B cell (primary cell): ENCODE data around the gene SLC15A3. TPM values are rescaled to one million over a fixed set of nuclear protein-coding genes. Genes with fewer than 3 reads are reported as not detected.
A peak's percentile ranks its signal among the peaks of the same experiment; 100 is the strongest.

Source experiments
- ATAC-seq: fragments of 200-7000 bp; cut with Tn5 transposase; one replicate; pipeline ENCODE4 v1.10.0; 2021; ENCODE audit warnings: low read depth, mild to moderate bottlenecking, moderate number of reproducible peaks, moderate library complexity
- CTCF ChIA-PET: fragments of 350-600 bp; sonication (Branson Sonifier 250); formaldehyde crosslinking; loops from one replicate; lab custom pipeline; 2021; ENCODE audit warnings: antibody characterized with exemption, inconsistent platforms; lab: Charles Lee
- POLR2A ChIA-PET: fragments of 350-600 bp; sonication (Branson Sonifier 250); formaldehyde crosslinking; loops from one replicate; lab custom pipeline; 2021; ENCODE audit warnings: antibody characterized with exemption; lab: Charles Lee
- DNase-seq: peaks from one replicate; pipeline ENCODE4 v3.0.0; 2013
- H2AFZ ChIP-seq: 2 replicates; pipeline ENCODE4 v1.6.1; 2012; ENCODE audit warnings: mild to moderate bottlenecking, low read depth, low read length; ENCODE audit not compliant: insufficient read depth, poor library complexity, severe bottlenecking
- H3K27ac ChIP-seq, 2 donors: 1 replicate in 1 of 2; 2 replicates in 1 of 2; pipeline ENCODE4 v1.5.1; 2012 to 2013; ENCODE audit warnings: low read length in 2 of 2, mild to moderate bottlenecking in 2 of 2, moderate library complexity in 1 of 2
- H3K27me3 ChIP-seq, 4 experiments: fragments of 200-600 bp in 1 of 4; sonication (generic) in 1 of 4; replicated peaks in 1 of 4; 1 replicate in 2 of 4; 2 replicates in 2 of 4; pipeline versions ENCODE4 v1.6.1 to v1.7.0; 2013 to 2016; ENCODE audit warnings: low read length in 3 of 4, mild to moderate bottlenecking in 2 of 4, mixed read lengths in 1 of 4, moderate library complexity in 1 of 4; ENCODE audit not compliant: insufficient read depth in 4 of 4, control insufficient read depth in 3 of 4; ENCODE audit errors: control extremely low read depth in 1 of 4
- H3K36me3 ChIP-seq, 2 experiments: replicated peaks in 1 of 2; 1 replicate in 1 of 2; 2 replicates in 1 of 2; pipeline versions ENCODE4 v1.6.1 to v1.7.1; 2013; ENCODE audit warnings: low read length in 1 of 2; ENCODE audit not compliant: insufficient read depth in 2 of 2, control insufficient read depth in 1 of 2; ENCODE audit errors: control extremely low read depth in 1 of 2, extremely low read depth in 1 of 2
- H3K4me1 ChIP-seq, 2 donors: fragments of 200-600 bp in 1 of 2; sonication (generic) in 1 of 2; 1 replicate in 1 of 2; 2 replicates in 1 of 2; pipeline versions ENCODE4 v1.5.1 to v1.6.1; 2013 to 2017; ENCODE audit warnings: low read length in 2 of 2; ENCODE audit not compliant: control insufficient read depth in 2 of 2, insufficient read depth in 2 of 2
- H3K4me2 ChIP-seq: replicated peaks from 2 replicates; pipeline ENCODE3; 2012; ENCODE audit warnings: mild to moderate bottlenecking, low read depth, low read length; ENCODE audit not compliant: poor library complexity, severe bottlenecking
- H3K4me3 ChIP-seq, 5 experiments: fragments of 200-600 bp in 1 of 5; sonication (generic) in 1 of 5; 1 replicate in 3 of 5; 2 replicates in 2 of 5; pipeline versions ENCODE4 v1.5.1 to v1.7.0; 2011 to 2016; ENCODE audit warnings: low read length in 4 of 5, mild to moderate bottlenecking in 4 of 5, low read depth in 2 of 5, control low read depth in 1 of 5, moderate library complexity in 1 of 5; ENCODE audit not compliant: insufficient read depth in 1 of 5; ENCODE audit errors: control extremely low read depth in 1 of 5, extremely low read depth in 1 of 5
- H3K79me2 ChIP-seq: fragments of 200-600 bp; sonication (generic); one replicate; pipeline ENCODE4 v1.6.0; 2016; ENCODE audit warnings: low read length; ENCODE audit not compliant: control insufficient read depth, insufficient read depth
- H3K9ac ChIP-seq: fragments of 200-600 bp; sonication (generic); 2 replicates; pipeline ENCODE4 v1.6.1; 2017; ENCODE audit warnings: mild to moderate bottlenecking, low read length, moderate library complexity
- H3K9me3 ChIP-seq, 3 donors: one replicate each; pipeline versions ENCODE4 v1.6.1 to v1.7.1; 2013; ENCODE audit warnings: low read length in 2 of 3; ENCODE audit not compliant: control insufficient read depth in 2 of 3, insufficient read depth in 1 of 3; ENCODE audit errors: control extremely low read depth in 1 of 3
- H4K20me1 ChIP-seq: 2 replicates; pipeline ENCODE4 v1.6.0; 2012; ENCODE audit warnings: mild to moderate bottlenecking, low read length; ENCODE audit not compliant: insufficient read depth, control insufficient read depth, poor library complexity, severe bottlenecking
- H3K27ac Mint-ChIP-seq: one replicate; pipeline ENCODE4 v1.8.0; 2021; ENCODE audit warnings: mixed read lengths
- H3K27me3 Mint-ChIP-seq: one replicate; pipeline ENCODE4 v1.8.0; 2021; ENCODE audit warnings: mixed read lengths
- H3K4me1 Mint-ChIP-seq: one replicate; pipeline ENCODE4 v1.8.0; 2021; ENCODE audit warnings: mixed read lengths
- H3K4me3 Mint-ChIP-seq: one replicate; pipeline ENCODE4 v1.8.0; 2021; ENCODE audit warnings: mixed read lengths
- H3K9me3 Mint-ChIP-seq: one replicate; pipeline ENCODE4 v1.8.0; 2022; ENCODE audit warnings: mixed read lengths; ENCODE audit not compliant: insufficient read depth
- EZH2 ChIP-seq: IDR thresholded peaks from 2 replicates; pipeline ENCODE4 v1.6.1; 2012; ENCODE audit warnings: borderline replicate concordance, low read depth, mild to moderate bottlenecking, moderate library complexity, low read length; ENCODE audit not compliant: insufficient read depth, poor library complexity, severe bottlenecking
- WGBS: methylation state at CpG from one replicate; pipeline ENCODE4 v1.1.5; 2013; ENCODE audit warnings: missing lambda C conversion rate; ENCODE audit not compliant: insufficient coverage; 5-methylcytosine and 5-hydroxymethylcytosine counted together
- intact Hi-C: fragments of 100-400 bp; cut with micrococcal nuclease; formaldehyde crosslinking; loops from one replicate; pipeline ENCODE4 v1.10.0; 2022
- polyA plus RNA-seq: library from polyadenylated mRNA; depleted of rRNA; stranded (reverse); fragments of >200 nt; gene quantifications from 2 replicates; pipeline ENCODE4 v1.2.3, GENCODE V29; 2012
- total RNA-seq, 2 donors: library from RNA; stranded (reverse); fragments of 120-200 nt in 1 of 2; gene quantifications; 1 replicate in 1 of 2; 2 replicates in 1 of 2; pipeline versions ENCODE4 v1.2.3 to v1.2.4, GENCODE V29; 2013 to 2022
- TF ChIP-seq, protein P1 (sequence below): fragments of 200-600 bp; IDR thresholded peaks from one replicate; pipeline ENCODE4 v1.8.0; 2022; ENCODE audit warnings: antibody characterized with exemption, mild to moderate bottlenecking

Gene SLC15A3
- total and polyA plus RNA-seq, 2 donors (not counting 1 experiment from before 2014, with no cell fraction given) = 61.5 to 91.4 TPM

DNA sequence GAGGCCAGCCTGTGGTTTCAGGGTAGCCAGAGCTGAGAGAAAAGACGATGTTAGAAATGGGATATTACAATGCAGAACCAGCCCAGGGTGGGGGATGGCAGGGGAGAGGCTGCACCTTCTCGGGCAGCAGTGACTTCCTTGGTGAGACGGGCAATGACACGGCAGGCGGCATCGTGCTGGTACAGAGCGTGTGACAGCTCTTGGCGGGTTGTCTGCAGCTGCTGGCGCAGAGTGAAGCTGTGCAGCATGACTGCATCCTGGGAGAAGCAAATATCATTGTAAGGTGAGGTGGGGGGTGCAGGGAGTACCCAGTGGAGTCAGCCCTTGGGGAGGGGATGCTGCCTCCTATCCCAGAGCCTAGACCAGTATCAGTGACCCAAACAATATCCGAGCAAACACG is 49.4 kb downstream of the SLC15A3 start:
- Mint-ChIP-seq H3K4me1 (peaks cover 34% of the 10 kb centered on the region), H3K4me3 (no peak overlapping the region), H3K9me3 (no peaks in the 10 kb centered on the region), H3K27me3 (no peaks in the 10 kb centered on the region), H3K27ac (peak overlapping the region; percentile 46)
- Histone ChIP-seq H3K79me2 (peaks cover 53% of the 10 kb centered on the region), H3K27me3 (no peaks in the 10 kb centered on the region), H3K27ac (no peak overlapping the region), H4K20me1 (peaks cover 52% of the 10 kb centered on the region), H3K4me3 (no peak overlapping the region), H3K9me3 (no peaks in the 10 kb centered on the region), H3K36me3 (peaks cover 3 to 61% of the 10 kb centered on the region in 2 experiments), H3K9ac (no peak overlapping the region), H3K4me1 (peaks cover 23 to 24% of the 10 kb centered on the region in 2 donors), H3K4me2 (no peak overlapping the region), H2AFZ (no peak overlapping the region)
- DNase-seq = no peak
- intact Hi-C loops = no loop called here
- TF ChIP-seq, protein P1, sequence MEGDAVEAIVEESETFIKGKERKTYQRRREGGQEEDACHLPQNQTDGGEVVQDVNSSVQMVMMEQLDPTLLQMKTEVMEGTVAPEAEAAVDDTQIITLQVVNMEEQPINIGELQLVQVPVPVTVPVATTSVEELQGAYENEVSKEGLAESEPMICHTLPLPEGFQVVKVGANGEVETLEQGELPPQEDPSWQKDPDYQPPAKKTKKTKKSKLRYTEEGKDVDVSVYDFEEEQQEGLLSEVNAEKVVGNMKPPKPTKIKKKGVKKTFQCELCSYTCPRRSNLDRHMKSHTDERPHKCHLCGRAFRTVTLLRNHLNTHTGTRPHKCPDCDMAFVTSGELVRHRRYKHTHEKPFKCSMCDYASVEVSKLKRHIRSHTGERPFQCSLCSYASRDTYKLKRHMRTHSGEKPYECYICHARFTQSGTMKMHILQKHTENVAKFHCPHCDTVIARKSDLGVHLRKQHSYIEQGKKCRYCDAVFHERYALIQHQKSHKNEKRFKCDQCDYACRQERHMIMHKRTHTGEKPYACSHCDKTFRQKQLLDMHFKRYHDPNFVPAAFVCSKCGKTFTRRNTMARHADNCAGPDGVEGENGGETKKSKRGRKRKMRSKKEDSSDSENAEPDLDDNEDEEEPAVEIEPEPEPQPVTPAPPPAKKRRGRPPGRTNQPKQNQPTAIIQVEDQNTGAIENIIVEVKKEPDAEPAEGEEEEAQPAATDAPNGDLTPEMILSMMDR = no peak
- TF ChIP-seq EZH2 = no peak
- no peak for ATAC-seq
- WGBS = 95% methylated on average over 11 of the region's 11 CpGs
- CTCF ChIA-PET = interaction anchor here (0.9 to 10.2 kb wide), 5 partner anchors 14 to 72 kb away, joined by 3 to 129 read pairs (median 12); partner anchors contain the start of gene TMEM109
- POLR2A ChIA-PET = no interaction called here

DNA sequence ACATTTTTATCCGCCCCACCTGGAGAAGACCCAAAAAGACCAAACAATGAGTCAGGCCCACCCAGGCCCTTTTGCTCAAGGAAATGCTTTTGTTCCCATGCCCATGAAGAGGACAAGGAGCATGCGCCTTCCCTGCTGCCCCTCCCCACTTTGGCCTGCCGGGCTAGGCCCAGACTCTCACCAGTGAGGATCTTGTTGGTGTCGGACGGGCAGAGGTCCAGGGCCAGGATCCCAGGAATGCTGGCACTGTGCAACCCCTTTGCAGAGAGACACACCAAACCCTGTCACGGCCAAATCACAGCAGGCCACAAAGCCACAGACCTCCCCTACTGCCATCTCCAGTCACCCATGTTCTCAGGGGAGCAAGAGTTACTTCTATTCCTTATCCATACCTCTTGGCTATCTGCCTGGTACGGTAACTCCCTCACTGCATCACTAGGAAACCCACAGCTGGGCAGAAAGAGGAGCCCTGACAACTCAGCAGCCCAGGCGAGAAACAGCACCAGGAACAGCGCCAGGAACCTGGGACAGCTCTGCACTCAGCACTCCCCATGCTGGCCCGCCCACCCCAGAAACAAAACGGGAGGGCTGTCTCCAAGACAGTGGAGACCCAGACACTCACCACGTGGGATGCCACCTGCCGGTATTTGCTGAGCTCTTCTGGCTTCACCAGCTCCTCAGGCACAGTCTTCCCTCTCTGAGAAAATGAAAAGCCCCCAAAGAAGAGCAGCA is 51.1 kb downstream of the SLC15A3 start:
- Histone ChIP-seq H3K27ac (no peak overlapping the region), H4K20me1 (peaks cover 53% of the 10 kb centered on the region), H3K4me2 (no peak overlapping the region), H3K36me3 (peaks cover 3 to 78% of the 10 kb centered on the region in 2 experiments), H3K27me3 (no peaks in the 10 kb centered on the region), H3K4me1 (peaks cover 15 to 19% of the 10 kb centered on the region in 2 donors), H3K79me2 (peaks cover 45% of the 10 kb centered on the region), H3K4me3 (no peak overlapping the region), H3K9me3 (no peaks in the 10 kb centered on the region), H3K9ac (no peak overlapping the region), H2AFZ (no peak overlapping the region)
- Mint-ChIP-seq H3K4me3 (no peak overlapping the region), H3K4me1 (peaks cover 22% of the 10 kb centered on the region), H3K27ac (no peak overlapping the region), H3K9me3 (no peaks in the 10 kb centered on the region), H3K27me3 (no peaks in the 10 kb centered on the region)
- DNase-seq (no peak), ATAC-seq (no peak)
- ChIA-PET CTCF (interaction anchor here (0.8 to 10.2 kb wide), 10 partner anchors 13 to 287 kb away, joined by 3 to 129 read pairs (median 8); partner anchors contain the start of gene TMEM109), POLR2A (interaction anchor here (0.9 kb wide), 1 partner anchor 9 kb away, joined by 3 read pairs; no protein-coding TSS in a partner anchor)
- TF ChIP-seq, protein P1 = no peak
- TF ChIP-seq EZH2 = no peak
- intact Hi-C loops = no loop called here
- WGBS = 94% methylated on average over 13 of the region's 13 CpGs
